Measurements from ENCODE around the gene SPHK2.
"Not testable (repeated sequence)": the region's sequence is repeated elsewhere in the genome, so short reads cannot be mapped to it uniquely, and the experiment has no call there.

- not testable (repeated sequence) for TF ChIP-seq IRF3 (IDR thresholded peaks at IDR 0.05; ENCODE audit: low read depth, low read length); POLR2AphosphoS5 (IDR thresholded peaks at IDR 0.05; ENCODE audit: low read depth, low read length); REST (IDR thresholded peaks at IDR 0.05; ENCODE audit: low read depth, low read length); RXRA (IDR thresholded peaks at IDR 0.05; ENCODE audit: borderline replicate concordance, low read depth); YY1 (IDR thresholded peaks at IDR 0.05; ENCODE audit: low read depth); CTCF (IDR thresholded peaks at IDR 0.05)
These were observed 38.5 kb downstream of the SPHK2 start for GRCh38 chr19:48657828-48658227.

Data from SK-N-SH (cell line).